ENCODE results near the gene MYORG.

Gene MYORG

DNA sequence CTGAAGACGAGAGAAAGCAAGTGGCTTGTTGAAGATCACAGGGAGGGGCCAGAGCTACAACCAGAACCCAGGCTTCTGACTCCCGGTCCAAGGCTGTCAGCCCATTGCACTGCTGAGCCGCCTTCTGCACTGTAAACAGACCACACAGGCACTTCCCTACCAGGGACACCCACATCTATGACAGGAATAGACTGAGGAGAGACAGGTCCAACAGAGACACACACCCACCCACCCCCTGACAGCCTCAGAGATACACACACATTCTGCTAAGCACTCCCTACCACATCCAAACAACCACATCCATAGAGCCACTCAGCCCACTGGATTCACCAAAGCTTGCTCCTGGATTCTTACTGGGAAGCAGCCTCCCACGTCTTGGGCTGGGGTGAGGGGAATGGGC lies 23.0 kb upstream of the MYORG start:
- no peak overlapping the region for H3K4me3 ChIP-seq (replicated peaks; ENCODE audit: low read depth, low read length)
- TF ChIP-seq, protein P1, sequence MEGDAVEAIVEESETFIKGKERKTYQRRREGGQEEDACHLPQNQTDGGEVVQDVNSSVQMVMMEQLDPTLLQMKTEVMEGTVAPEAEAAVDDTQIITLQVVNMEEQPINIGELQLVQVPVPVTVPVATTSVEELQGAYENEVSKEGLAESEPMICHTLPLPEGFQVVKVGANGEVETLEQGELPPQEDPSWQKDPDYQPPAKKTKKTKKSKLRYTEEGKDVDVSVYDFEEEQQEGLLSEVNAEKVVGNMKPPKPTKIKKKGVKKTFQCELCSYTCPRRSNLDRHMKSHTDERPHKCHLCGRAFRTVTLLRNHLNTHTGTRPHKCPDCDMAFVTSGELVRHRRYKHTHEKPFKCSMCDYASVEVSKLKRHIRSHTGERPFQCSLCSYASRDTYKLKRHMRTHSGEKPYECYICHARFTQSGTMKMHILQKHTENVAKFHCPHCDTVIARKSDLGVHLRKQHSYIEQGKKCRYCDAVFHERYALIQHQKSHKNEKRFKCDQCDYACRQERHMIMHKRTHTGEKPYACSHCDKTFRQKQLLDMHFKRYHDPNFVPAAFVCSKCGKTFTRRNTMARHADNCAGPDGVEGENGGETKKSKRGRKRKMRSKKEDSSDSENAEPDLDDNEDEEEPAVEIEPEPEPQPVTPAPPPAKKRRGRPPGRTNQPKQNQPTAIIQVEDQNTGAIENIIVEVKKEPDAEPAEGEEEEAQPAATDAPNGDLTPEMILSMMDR (IDR thresholded peaks at IDR 0.05; ENCODE audit: low read length, missing control alignments), result no peak

DNA sequence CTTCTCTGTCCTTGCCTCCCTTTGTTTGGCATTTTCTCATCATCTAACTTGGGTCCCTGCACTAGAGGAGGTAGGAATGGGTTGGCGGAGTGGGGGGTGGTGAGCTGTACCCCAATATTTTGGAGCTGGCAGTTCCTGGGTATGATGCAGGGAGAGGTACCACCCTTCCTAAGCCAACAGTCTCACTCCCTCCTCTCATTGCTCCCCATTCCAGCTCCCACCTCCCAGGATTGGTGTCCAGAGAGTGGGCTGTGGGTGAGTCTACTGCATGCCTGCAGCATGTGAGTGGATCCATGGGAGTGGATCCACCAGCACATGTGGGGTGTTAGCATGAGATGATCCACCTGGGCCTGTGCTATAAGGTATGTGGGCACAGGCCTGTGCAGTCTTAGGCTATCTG lies 22.2 kb upstream of the MYORG start:
- H3K4me3 ChIP-seq (replicated peaks; ENCODE audit: low read depth, low read length), result no peak overlapping the region
- TF ChIP-seq, protein P1 (IDR thresholded peaks at IDR 0.05; ENCODE audit: low read length, missing control alignments), result no peak
- no peak for DNase-seq (ENCODE audit: low read depth)

More for the DNA sequence above, 23.0 kb upstream of the MYORG start:
- DNase-seq (ENCODE audit: low read depth), result no peak

DNA sequence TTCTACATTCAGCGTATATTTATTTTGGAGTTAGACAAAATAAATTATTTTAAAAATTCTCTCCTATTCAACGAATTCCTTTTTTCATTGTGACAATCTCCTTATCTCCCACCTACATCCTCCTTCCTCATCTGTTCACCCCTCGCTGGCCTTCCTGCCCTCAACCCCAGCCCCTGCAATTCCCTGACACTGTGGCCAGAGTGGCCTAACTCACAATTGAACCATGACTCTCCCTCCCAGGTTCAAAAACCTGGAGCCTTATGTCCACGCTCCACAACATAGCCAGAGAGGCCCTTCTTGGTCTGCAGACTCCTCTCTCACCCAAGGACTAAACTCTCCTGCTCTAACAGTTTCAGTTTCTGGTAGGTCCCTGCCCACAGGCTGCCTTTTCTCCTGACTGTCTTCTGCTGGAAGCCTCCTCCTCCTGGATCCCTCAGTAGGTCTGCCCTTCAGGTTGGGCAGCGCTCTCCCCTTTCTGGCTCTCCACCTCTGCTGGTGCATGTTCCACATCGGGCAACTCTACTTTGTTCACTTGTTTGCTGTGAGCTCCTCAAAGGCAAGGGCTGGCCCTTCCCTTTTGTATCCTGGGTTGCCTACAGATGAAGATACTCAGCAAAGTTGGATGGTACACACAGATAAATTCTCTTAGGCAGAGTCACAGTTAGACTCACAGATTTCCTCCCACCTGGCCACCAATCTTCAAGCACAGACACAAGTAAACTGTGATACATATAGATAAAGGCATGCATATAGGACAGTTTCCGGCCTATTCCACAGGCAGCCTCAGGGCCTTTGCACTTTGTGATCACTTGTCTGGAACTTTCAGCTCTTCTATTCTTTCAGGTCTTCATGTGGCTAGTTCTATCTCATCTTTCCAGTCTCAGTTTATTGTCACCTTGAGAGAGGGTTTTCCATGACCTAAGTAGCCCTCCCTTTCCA lies 19.8 kb upstream of the MYORG start:
- no peak for DNase-seq (ENCODE audit: low read depth)
- no peak overlapping the region for H3K4me3 ChIP-seq (replicated peaks; ENCODE audit: low read depth, low read length)
- TF ChIP-seq, protein P1 (IDR thresholded peaks at IDR 0.05; ENCODE audit: low read length, missing control alignments), result no peak

DNA sequence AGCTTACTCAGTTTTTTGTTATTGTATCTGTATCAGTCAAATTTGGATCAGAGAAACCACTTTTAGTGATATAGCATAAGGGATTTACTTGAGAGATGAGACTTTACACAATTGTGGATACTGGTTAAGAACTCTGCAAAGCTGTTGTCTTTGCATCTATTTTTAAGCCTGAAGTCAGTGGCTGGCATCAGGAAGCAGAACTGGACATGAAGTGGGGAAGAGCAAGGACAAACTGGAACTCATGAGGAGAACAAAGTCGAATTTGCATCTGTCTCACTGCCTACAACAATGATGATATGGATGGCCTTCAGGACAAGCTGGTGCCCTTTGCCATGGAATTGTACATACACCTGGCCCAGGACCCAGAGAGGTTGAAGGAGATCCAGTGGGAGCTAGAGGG lies 15.8 kb upstream of the MYORG start:
- DNase-seq (ENCODE audit: low read depth), result no peak
- TF ChIP-seq, protein P1 (IDR thresholded peaks at IDR 0.05; ENCODE audit: low read length, missing control alignments), result no peak
- H3K4me3 ChIP-seq (replicated peaks; ENCODE audit: low read depth, low read length), result no peak overlapping the region

DNA sequence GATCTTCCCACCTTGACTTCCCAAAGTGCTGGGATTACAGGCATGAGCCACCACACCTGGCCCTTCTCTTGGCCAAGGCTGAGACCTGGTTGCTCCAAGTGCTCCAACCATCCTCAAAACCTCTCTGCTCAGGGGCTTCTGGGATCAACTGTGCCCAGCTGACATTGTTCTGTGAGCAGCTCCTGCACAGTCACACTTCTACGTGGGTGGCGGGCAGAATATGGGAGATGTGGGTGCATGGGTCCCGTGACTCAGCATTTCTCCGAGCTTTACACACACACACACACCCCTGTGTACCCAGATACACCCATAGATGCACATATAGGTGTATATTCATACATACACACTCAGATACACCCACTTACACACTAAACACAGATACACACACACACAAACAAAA lies 10.5 kb upstream of the MYORG start:
- H3K4me3 ChIP-seq (replicated peaks; ENCODE audit: low read depth, low read length), result no peak overlapping the region
- DNase-seq (ENCODE audit: low read depth), result no peak
- TF ChIP-seq, protein P1 (IDR thresholded peaks at IDR 0.05; ENCODE audit: low read length, missing control alignments), result no peak

DNA sequence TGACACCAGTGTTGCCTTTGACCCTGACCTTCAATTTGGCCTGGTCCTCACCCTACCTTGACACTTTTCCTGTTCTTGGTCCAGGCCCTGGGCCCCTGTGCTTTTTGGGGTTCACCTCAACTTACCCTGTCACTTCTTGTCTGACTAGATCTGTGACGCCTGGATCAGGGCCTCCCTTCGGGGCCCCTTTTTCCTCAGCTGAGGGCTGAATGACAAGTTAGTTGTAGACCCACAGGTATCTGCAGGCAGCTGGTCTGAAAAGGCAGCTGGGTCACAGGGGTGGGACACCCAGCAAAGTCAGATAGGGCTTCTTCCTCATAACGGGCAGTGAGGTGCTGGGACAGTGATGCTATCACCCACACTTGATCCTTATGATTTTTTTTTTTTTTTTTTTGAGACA lies 10.0 kb upstream of the MYORG start:
- no peak overlapping the region for H3K4me3 ChIP-seq (replicated peaks; ENCODE audit: low read depth, low read length)
- no peak for DNase-seq (ENCODE audit: low read depth)

More for the DNA sequence above, 10.0 kb upstream of the MYORG start:
- TF ChIP-seq, protein P1 (IDR thresholded peaks at IDR 0.05; ENCODE audit: low read length, missing control alignments), result no peak

Measured in fibroblast of pulmonary artery (primary cell).